AG09319 (cell line): ENCODE measurements around the gene SMARCA4.

Source experiments
- DNase-seq: peaks from one replicate; pipeline ENCODE4 v3.0.0-alpha.2; 2010; ENCODE audit warnings: low read depth; ENCODE audit errors: extremely low read depth
- CTCF ChIP-seq: IDR thresholded peaks from 2 replicates; pipeline ENCODE4 v1.5.1; 2011; ENCODE audit warnings: low read depth, mild to moderate bottlenecking, inconsistent platforms, low read length, moderate library complexity

The SMARCA4 gene

GRCh38 chr19:11050323-11051114, 89.7 kb downstream of the SMARCA4 start:
- DNase-seq: no peak
- no peak for TF ChIP-seq CTCF

GRCh38 chr19:11053817-11054195, 93.0 kb downstream of the SMARCA4 start:
- DNase-seq: no peak
- no peak for TF ChIP-seq CTCF

- no peak for TF ChIP-seq CTCF
- DNase-seq: no peak
Observed at GRCh38 chr19:11054200-11054599, 93.4 kb downstream of the SMARCA4 start.

GRCh38 chr19:11054628-11055027, 93.8 kb downstream of the SMARCA4 start:
- DNase-seq: no peak
- TF ChIP-seq CTCF: no peak

GRCh38 chr19:11058246-11059030, 97.6 kb downstream of the SMARCA4 start:
- no peak for TF ChIP-seq CTCF

GRCh38 chr19:11059511-11060358, 98.9 kb downstream of the SMARCA4 start:
- no peak for DNase-seq
- TF ChIP-seq CTCF: no peak

More at GRCh38 chr19:11058246-11059030, 97.6 kb downstream of the SMARCA4 start:
- no peak for DNase-seq
